ENCODE data around the gene SREBF1.

DNA sequence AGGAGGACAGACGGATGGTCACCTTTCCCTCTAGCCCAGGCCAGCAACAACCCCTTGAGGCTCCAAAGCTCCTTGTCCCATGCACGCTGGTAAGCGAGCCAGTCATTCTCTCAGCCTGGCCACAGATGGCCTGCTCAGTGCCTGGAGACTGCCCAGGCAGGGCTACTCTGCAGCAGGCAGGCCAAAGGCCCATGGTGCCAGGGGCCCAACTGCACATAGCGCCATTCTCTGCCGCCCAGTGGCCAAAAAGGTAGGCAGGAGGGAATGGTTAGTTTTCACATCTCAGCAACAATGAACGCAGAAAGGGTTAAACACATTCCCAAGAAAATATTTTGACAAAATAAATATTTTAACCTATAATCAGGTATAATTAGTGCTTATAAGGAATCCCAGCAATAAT lies 7.7 kb upstream of the SREBF1 start:
- TF ChIP-seq CTCF (IDR thresholded peaks at IDR 0.05) = no peak
- TF ChIP-seq EP300 (IDR thresholded peaks at IDR 0.05) = no peak

All from stomach (tissue), 4 donors.